Spleen (tissue), 7 donors: ENCODE data around the gene NTRK2.

Source experiments
- CTCF ChIP-seq, 11 experiments: fragments of 200-600 bp in 7 of 11; fragments of 450-650 bp in 4 of 11; sonication (generic) in 4 of 11; IDR thresholded peaks in 8 of 11; conservative IDR thresholded peaks in 3 of 11; 1 replicate in 7 of 11; 2 replicates in 4 of 11; pipeline versions ENCODE4 v1.4.0 to v1.8.0; 2016 to 2021; ENCODE audit warnings: antibody characterized with exemption in 11 of 11, inconsistent platforms in 4 of 11, mild to moderate bottlenecking in 1 of 11
- POLR2A ChIP-seq, 3 donors: fragments of 450-650 bp; IDR thresholded peaks; one replicate each; pipeline ENCODE4 v1.5.1; 2017; ENCODE audit warnings: antibody characterized with exemption in 3 of 3, mild to moderate bottlenecking in 1 of 3
- donor health status: DM: no; HTN: no; CAD: no; lungs with moderate emphysema.
- donor health status: DM: no; HTN: no; CAD: no.
- donor health status: DM: no; HTN: no; CAD: no.

DNA sequence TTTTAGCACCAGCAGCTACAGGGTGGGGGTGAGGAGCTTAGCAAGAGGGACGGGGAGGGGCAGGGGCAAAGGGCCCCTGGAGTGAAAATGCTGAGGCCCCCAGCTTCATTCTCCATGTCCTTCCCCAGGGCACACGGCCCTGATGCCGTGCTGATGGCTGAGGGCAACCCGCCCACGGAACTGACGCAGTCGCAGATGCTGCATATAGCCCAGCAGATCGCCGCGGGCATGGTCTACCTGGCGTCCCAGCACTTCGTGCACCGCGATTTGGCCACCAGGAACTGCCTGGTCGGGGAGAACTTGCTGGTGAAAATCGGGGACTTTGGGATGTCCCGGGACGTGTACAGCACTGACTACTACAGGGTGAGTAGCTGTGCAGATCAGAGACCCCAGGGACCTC lies 285.6 kb downstream of the NTRK2 start:
- TF ChIP-seq CTCF (IDR thresholded peaks at IDR 0.05 in 8 of 11, conservative IDR thresholded peaks at IDR 0.05 in 3 of 11), result no peak
- TF ChIP-seq POLR2A (IDR thresholded peaks at IDR 0.05), result no peak
